ENCODE results near the gene PLEKHM3. TPM values are rescaled to one million over a fixed set of nuclear protein-coding genes. Genes with fewer than 3 reads are reported as not detected.

PLEKHM3 gene
- total RNA-seq, 6 experiments from 2014 or later = 6.4 to 8.2 (median 7.2) TPM

DNA sequence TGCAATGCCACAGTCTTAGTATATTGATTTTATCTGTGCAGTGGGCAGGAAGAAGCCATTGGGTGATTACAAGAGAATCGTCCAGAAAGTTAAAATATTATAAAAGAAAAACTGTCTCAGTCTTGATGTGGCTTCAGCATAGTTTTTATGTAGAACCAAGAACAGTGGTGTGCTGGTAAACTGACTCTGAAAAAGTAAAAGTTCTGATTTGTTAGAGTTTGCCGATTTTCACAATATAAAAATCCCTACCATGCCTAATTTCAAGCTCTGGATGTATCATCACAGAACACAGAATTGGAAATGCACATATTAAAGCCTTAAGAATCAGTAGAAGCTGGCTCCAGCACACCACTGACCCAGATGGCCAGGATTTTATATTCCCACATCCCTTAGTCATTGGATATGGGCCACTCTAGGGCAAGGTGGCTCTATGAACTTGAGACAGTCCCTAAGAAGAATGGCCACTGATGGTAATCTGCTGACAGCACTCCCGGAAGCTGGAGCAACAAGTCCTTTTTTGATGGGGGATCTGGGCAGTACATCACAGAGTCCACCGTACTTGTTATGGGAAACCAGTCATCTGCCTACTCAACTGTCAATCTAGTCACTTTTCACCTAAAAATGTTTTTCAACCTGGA is 9.3 kb upstream of the PLEKHM3 start:
- peaks cover 51% of the 10 kb centered on the region for H3K4me1 Mint-ChIP-seq (ENCODE audit: low read depth)
- no peak overlapping the region for H3K4me3 Mint-ChIP-seq
- H3K36me3 Mint-ChIP-seq (ENCODE audit: low read depth) = no peaks in the 10 kb centered on the region; the same call in 1 of the 2 replicates
- H3K27me3 Mint-ChIP-seq (ENCODE audit: insufficient read depth) = peaks cover 2% of the 10 kb centered on the region; the same call in 1 of the 2 replicates
- no peaks in the 10 kb centered on the region for H3K9me3 Mint-ChIP-seq
- DNase-seq = peak; percentile 4
- TF ChIP-seq, protein P1, sequence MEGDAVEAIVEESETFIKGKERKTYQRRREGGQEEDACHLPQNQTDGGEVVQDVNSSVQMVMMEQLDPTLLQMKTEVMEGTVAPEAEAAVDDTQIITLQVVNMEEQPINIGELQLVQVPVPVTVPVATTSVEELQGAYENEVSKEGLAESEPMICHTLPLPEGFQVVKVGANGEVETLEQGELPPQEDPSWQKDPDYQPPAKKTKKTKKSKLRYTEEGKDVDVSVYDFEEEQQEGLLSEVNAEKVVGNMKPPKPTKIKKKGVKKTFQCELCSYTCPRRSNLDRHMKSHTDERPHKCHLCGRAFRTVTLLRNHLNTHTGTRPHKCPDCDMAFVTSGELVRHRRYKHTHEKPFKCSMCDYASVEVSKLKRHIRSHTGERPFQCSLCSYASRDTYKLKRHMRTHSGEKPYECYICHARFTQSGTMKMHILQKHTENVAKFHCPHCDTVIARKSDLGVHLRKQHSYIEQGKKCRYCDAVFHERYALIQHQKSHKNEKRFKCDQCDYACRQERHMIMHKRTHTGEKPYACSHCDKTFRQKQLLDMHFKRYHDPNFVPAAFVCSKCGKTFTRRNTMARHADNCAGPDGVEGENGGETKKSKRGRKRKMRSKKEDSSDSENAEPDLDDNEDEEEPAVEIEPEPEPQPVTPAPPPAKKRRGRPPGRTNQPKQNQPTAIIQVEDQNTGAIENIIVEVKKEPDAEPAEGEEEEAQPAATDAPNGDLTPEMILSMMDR (IDR thresholded peaks at IDR 0.05) = no peak; the same call in 1 of the 2 replicates
- peak overlapping the region; percentile 39; the same call in 1 of the 2 replicates for H3K27ac Mint-ChIP-seq

DNA sequence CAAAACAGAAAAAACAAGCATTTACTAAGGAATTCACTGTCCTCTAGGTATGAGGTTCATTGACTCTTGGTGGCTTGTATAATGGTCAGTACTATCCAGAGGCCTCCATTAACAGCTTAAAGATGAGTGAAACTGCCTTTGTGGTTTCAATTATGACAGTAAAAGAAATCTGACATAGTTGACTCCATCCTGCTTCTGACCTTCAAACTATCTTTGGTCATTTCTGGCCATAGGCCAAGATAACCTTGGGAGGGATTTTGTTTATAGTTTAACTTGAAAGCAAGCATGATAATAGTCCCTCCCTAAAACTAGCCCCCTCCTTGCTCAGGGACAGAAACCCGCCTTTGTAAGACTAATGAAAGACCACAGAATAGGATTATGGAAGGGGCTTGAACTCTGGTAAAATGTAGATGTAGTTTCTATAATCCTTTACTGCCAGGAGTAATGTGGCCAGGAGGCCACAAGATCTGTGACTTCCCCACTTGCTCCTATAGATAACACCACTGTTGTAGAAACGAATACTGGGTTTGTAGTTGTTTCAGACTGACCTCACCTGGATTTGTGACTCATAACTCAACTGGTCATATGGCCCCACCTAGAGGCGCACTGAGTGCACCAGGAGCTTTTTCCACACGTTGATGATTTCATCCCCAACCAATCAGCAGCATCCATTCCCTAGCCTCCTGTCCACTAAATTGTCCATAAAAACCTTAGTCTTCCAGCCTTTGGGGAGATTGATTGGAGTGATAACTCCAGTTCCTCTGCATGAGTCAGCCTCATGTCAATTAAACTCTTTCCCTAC is 8.6 kb upstream of the PLEKHM3 start:
- DNase-seq = peak; percentile 82
- H3K27me3 Mint-ChIP-seq (ENCODE audit: insufficient read depth) = peaks cover 6% of the 10 kb centered on the region; the same call in 1 of the 2 replicates
- H3K4me1 Mint-ChIP-seq (ENCODE audit: low read depth) = peaks cover 44% of the 10 kb centered on the region
- TF ChIP-seq, protein P1 (IDR thresholded peaks at IDR 0.05) = peak; percentile 66
- no peak overlapping the region for H3K4me3 Mint-ChIP-seq
- peak overlapping the region; percentile 74 for H3K27ac Mint-ChIP-seq
- H3K9me3 Mint-ChIP-seq = no peaks in the 10 kb centered on the region
- H3K36me3 Mint-ChIP-seq (ENCODE audit: low read depth) = no peaks in the 10 kb centered on the region; the same call in 1 of the 2 replicates

DNA sequence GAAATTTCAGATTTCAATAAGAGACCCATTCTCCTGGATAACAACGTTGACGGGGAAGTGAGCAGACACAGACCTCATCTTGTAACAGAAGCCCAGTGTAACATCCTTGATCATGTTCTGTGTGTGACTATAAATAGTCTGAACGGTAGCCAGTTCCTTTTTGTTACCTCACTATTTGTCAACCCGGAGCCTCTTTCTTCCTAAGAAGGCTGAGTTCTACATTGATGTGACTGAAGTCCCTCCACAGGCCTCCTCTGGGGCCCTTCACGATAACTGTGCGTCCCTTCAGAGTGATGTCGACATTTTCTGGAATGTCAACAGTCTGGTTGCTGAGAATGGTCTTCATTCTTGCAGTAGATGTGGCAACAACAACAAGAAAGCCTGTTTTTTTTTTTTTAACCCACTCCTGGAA is 6.3 kb upstream of the PLEKHM3 start:
- no peak overlapping the region for H3K27ac Mint-ChIP-seq

DNA sequence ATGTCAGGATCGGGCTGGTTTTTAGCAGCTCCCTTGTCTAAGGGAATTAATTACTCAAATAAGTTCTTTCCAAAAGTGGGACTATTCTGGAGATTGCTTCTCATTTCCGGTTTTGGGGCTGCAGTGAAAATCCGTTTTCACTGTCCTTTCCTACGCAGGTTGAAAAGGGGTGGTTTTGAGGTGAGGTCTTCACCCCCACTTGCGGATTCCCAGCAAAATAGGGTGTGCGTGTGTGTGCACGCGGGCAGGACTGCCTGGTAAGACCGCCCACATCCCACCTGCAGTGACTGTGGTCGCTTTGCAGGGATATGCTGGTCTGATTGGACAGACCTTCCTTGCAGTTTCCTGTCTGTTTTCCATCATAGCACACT is 472 bp upstream of the PLEKHM3 start:
- peak overlapping the region; percentile 95 for H3K4me3 Mint-ChIP-seq
- no peak for DNase-seq

More for the DNA sequence above, 6.3 kb upstream of the PLEKHM3 start:
- TF ChIP-seq, protein P1 (IDR thresholded peaks at IDR 0.05) = no peak
- no peak for DNase-seq
- peaks cover 27% of the 10 kb centered on the region for H3K4me1 Mint-ChIP-seq (ENCODE audit: low read depth)
- H3K4me3 Mint-ChIP-seq = no peak overlapping the region
- H3K36me3 Mint-ChIP-seq (ENCODE audit: low read depth) = no peaks in the 10 kb centered on the region; the same call in 1 of the 2 replicates
- H3K9me3 Mint-ChIP-seq = no peaks in the 10 kb centered on the region
- H3K27me3 Mint-ChIP-seq (ENCODE audit: insufficient read depth) = peaks cover 6% of the 10 kb centered on the region; the same call in 1 of the 2 replicates

DNA sequence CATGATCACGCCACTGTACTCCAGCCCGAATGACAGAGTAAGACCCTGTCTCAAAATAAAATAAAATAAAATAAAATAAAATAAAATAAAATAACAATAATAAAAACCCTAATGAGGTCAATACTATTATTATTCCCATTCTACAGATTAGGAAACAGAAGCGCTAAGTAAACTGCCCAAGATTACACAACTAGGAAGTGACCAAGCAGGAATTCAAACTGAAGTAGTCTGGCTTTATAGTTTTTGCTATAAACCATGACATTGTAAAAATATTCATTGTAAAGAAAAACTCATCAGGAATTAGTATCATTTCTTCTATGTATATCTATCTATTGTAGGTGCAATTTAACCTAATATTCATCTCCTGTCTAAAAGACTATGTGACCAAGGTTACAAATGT is 1.2 kb downstream of the PLEKHM3 start:
- Mint-ChIP-seq H3K4me3 (no peak overlapping the region), H3K4me1 (ENCODE audit: low read depth) (peaks cover 19% of the 10 kb centered on the region), H3K9me3 (no peaks in the 10 kb centered on the region), H3K36me3 (ENCODE audit: low read depth) (no peaks in the 10 kb centered on the region), H3K27me3 (ENCODE audit: insufficient read depth) (no peaks in the 10 kb centered on the region), H3K27ac (no peak overlapping the region)
- TF ChIP-seq, protein P1 (IDR thresholded peaks at IDR 0.05) = no peak
- DNase-seq = no peak

More for the DNA sequence above, 472 bp upstream of the PLEKHM3 start:
- TF ChIP-seq, protein P1 (IDR thresholded peaks at IDR 0.05) = no peak
- Mint-ChIP-seq H3K36me3 (ENCODE audit: low read depth) (no peaks in the 10 kb centered on the region), H3K4me1 (ENCODE audit: low read depth) (peaks cover 19% of the 10 kb centered on the region), H3K27ac (peak overlapping the region; percentile 78), H3K9me3 (no peaks in the 10 kb centered on the region), H3K27me3 (ENCODE audit: insufficient read depth) (peaks cover 6% of the 10 kb centered on the region; the same call in 1 of the 2 replicates)
